H1 (cell line): ENCODE data around the gene PAQR8. TPM values are rescaled to one million over a fixed set of nuclear protein-coding genes. Genes with fewer than 3 reads are reported as not detected.

Source experiments
- CTCF ChIA-PET: fragments of 300-600 bp; sonication (Branson Sonifier 250); formaldehyde crosslinking; loops from one replicate; lab custom pipeline; 2021; ENCODE audit not compliant: partially characterized antibody; lab: Charles Lee
- POLR2A ChIA-PET: fragments of 300-600 bp; sonication (Branson Sonifier 250); formaldehyde crosslinking; loops from one replicate; lab custom pipeline; 2021; ENCODE audit warnings: inconsistent platforms; ENCODE audit not compliant: partially characterized antibody; lab: Charles Lee
- DNase-seq, 2 experiments: peaks; one replicate each; pipeline versions ENCODE4 v3.0.0 to v3.0.0-alpha.2; 2010 to 2022; ENCODE audit warnings: low spot score in 2 of 2, low read depth in 1 of 2, mixed read lengths in 1 of 2
- FAIRE-seq: peaks from 2 replicates; lab custom pipeline; 2011; peaks lifted over from hg19 to GRCh38; lab: Jason Lieb, UNC
- H2AFZ ChIP-seq: 2 replicates; pipeline ENCODE4 v1.8.1; 2012; ENCODE audit warnings: low read length, inconsistent platforms
- H2AK5ac ChIP-seq: 2 replicates; pipeline ENCODE4 v1.6.1; 2013; ENCODE audit warnings: low read depth, low read length
- H2BK120ac ChIP-seq: replicated peaks from 2 replicates; pipeline ENCODE3; 2013; ENCODE audit warnings: low read depth, low read length, inconsistent platforms
- H2BK12ac ChIP-seq: 2 replicates; pipeline ENCODE4 v1.6.1; 2013; ENCODE audit warnings: low read depth, low read length
- H2BK15ac ChIP-seq: 2 replicates; pipeline ENCODE4 v1.6.1; 2013; ENCODE audit warnings: low read length
- H2BK20ac ChIP-seq: 2 replicates; pipeline ENCODE4 v1.6.1; 2013; ENCODE audit warnings: low read length
- H2BK5ac ChIP-seq: 2 replicates; pipeline ENCODE4 v1.6.1; 2013; ENCODE audit warnings: low read depth, low read length
- H3K14ac ChIP-seq: 2 replicates; pipeline ENCODE4 v1.6.1; 2013; ENCODE audit warnings: inconsistent platforms; ENCODE audit not compliant: insufficient read length
- H3K18ac ChIP-seq: 2 replicates; pipeline ENCODE4 v1.6.1; 2013; ENCODE audit warnings: low read length; ENCODE audit errors: extremely low read depth
- H3K23ac ChIP-seq: 2 replicates; pipeline ENCODE4 v1.6.1; 2013; ENCODE audit warnings: inconsistent platforms; ENCODE audit not compliant: insufficient read length
- H3K23me2 ChIP-seq: 2 replicates; pipeline ENCODE4 v1.6.1; 2013; ENCODE audit warnings: low read depth, low read length
- H3K27ac ChIP-seq: 2 replicates; pipeline ENCODE4 v1.6.1; 2011; ENCODE audit warnings: low read depth, low read length, inconsistent platforms
- H3K27me3 ChIP-seq, 4 experiments: replicated peaks in 1 of 4; 1 replicate in 1 of 4; 2 replicates in 3 of 4; pipeline versions ENCODE4 v1.6.1 to v1.8.1; 2011 to 2013; ENCODE audit warnings: low read length in 3 of 4, mild to moderate bottlenecking in 3 of 4, inconsistent platforms in 2 of 4, mixed read lengths in 2 of 4, moderate library complexity in 1 of 4; ENCODE audit not compliant: control insufficient read depth in 3 of 4, insufficient read depth in 3 of 4; ENCODE audit errors: extremely low read depth in 1 of 4
- H3K36me3 ChIP-seq, 4 experiments: 2 replicates each; pipeline versions ENCODE4 v1.6.1 to v1.8.1; 2011 to 2013; ENCODE audit warnings: mild to moderate bottlenecking in 4 of 4, low read length in 3 of 4, moderate library complexity in 2 of 4, control low read depth in 1 of 4, inconsistent platforms in 1 of 4; ENCODE audit not compliant: insufficient read depth in 4 of 4, control insufficient read depth in 2 of 4
- H3K4ac ChIP-seq: replicated peaks from 2 replicates; pipeline ENCODE3; 2013; ENCODE audit warnings: low read length, low read depth, mixed read lengths, inconsistent platforms; ENCODE audit not compliant: insufficient read length
- H3K4me1 ChIP-seq, 4 experiments: replicated peaks in 1 of 4; 1 replicate in 1 of 4; 2 replicates in 3 of 4; pipeline versions ENCODE4 v1.6.1 to v1.8.1; 2011 to 2013; ENCODE audit warnings: low read length in 3 of 4, inconsistent platforms in 2 of 4, mixed read lengths in 1 of 4; ENCODE audit not compliant: insufficient read depth in 4 of 4, control insufficient read depth in 3 of 4
- H3K4me2 ChIP-seq, 2 experiments: 2 replicates each; pipeline versions ENCODE4 v1.6.1 to v1.8.1; 2011 to 2013; ENCODE audit warnings: low read depth in 2 of 2, low read length in 2 of 2, control low read depth in 1 of 2, inconsistent platforms in 1 of 2, mild to moderate bottlenecking in 1 of 2; ENCODE audit not compliant: insufficient read depth in 1 of 2
- H3K4me3 ChIP-seq, 4 experiments: fragments of 200-600, 300-600 bp in 1 of 4; sonication (generic), shearing (Covaris generic), sonication (Bioruptor Twin) in 1 of 4; 2 replicates each; pipeline versions ENCODE4 v1.5.1 to v1.8.1; 2011 to 2016; ENCODE audit warnings: low read length in 4 of 4, low read depth in 3 of 4, control low read depth in 2 of 4, inconsistent platforms in 2 of 4, mild to moderate bottlenecking in 2 of 4, mixed read lengths in 1 of 4, moderate library complexity in 1 of 4; ENCODE audit not compliant: insufficient read depth in 2 of 4; ENCODE audit errors: extremely low read depth in 1 of 4
- H3K56ac ChIP-seq: replicated peaks from 2 replicates; pipeline ENCODE3; 2013; ENCODE audit warnings: low read depth, mild to moderate bottlenecking, mixed read lengths, low read length, inconsistent platforms; ENCODE audit not compliant: insufficient read length
- H3K79me1 ChIP-seq: 2 replicates; pipeline ENCODE4 v1.6.1; 2013; ENCODE audit warnings: low read depth, low read length, control low read depth
- H3K79me2 ChIP-seq, 2 experiments: 2 replicates each; pipeline versions ENCODE4 v1.6.1 to v1.8.1; 2012 to 2013; ENCODE audit warnings: low read length in 2 of 2, mild to moderate bottlenecking in 2 of 2, inconsistent platforms in 1 of 2; ENCODE audit not compliant: insufficient read depth in 2 of 2, control insufficient read depth in 1 of 2
- H3K9ac ChIP-seq, 4 experiments: replicated peaks in 1 of 4; 1 replicate in 1 of 4; 2 replicates in 3 of 4; pipeline versions ENCODE4 v1.6.1 to v1.8.1; 2011 to 2013; ENCODE audit warnings: low read depth in 3 of 4, low read length in 3 of 4, control low read depth in 2 of 4, mild to moderate bottlenecking in 2 of 4, moderate library complexity in 2 of 4, inconsistent platforms in 1 of 4; ENCODE audit errors: extremely low read depth in 1 of 4
- H3K9me3 ChIP-seq, 2 experiments: 2 replicates each; pipeline versions ENCODE4 v1.6.1 to v1.8.1; 2012 to 2013; ENCODE audit warnings: mild to moderate bottlenecking in 2 of 2, moderate library complexity in 2 of 2, control low read depth in 1 of 2, inconsistent platforms in 1 of 2, low read depth in 1 of 2, low read length in 1 of 2, mixed read lengths in 1 of 2; ENCODE audit not compliant: insufficient read depth in 2 of 2
- H4K20me1 ChIP-seq, 2 experiments: replicated peaks in 1 of 2; 2 replicates each; pipeline versions ENCODE3 to v1.8.1; 2011 to 2013; ENCODE audit warnings: inconsistent platforms in 2 of 2, low read length in 2 of 2, mild to moderate bottlenecking in 1 of 2; ENCODE audit not compliant: insufficient read depth in 2 of 2, control insufficient read depth in 1 of 2
- H4K5ac ChIP-seq: 2 replicates; pipeline ENCODE4 v1.6.1; 2013; ENCODE audit warnings: low read length, low read depth, mixed read lengths, inconsistent platforms; ENCODE audit not compliant: insufficient read length
- H4K8ac ChIP-seq: 2 replicates; pipeline ENCODE4 v1.8.0; 2013; ENCODE audit warnings: mild to moderate bottlenecking, moderate library complexity, low read length, inconsistent platforms; ENCODE audit not compliant: insufficient read depth; ENCODE audit errors: extremely low read depth
- H4K91ac ChIP-seq: replicated peaks from 2 replicates; pipeline ENCODE3; 2013; ENCODE audit warnings: low read length, mixed read lengths, inconsistent platforms; ENCODE audit not compliant: insufficient read length
- BACH1 ChIP-seq: IDR thresholded peaks from 2 replicates; pipeline ENCODE4 v1.6.1; 2012; ENCODE audit warnings: low read length, improper control_type of control experiment
- BRCA1 ChIP-seq: IDR thresholded peaks from 2 replicates; pipeline ENCODE4 v1.6.1; 2012; ENCODE audit warnings: low read depth, low read length, improper control_type of control experiment
- CEBPB ChIP-seq: IDR thresholded peaks from 2 replicates; pipeline ENCODE4 v1.6.1; 2012; ENCODE audit warnings: low read depth, low read length
- CREB1 ChIP-seq: IDR thresholded peaks from 2 replicates; pipeline ENCODE4 v1.6.1; 2012; ENCODE audit warnings: inconsistent platforms
- KDM1A ChIP-seq: fragments of 200-600, 300-600 bp; sonication (generic); IDR thresholded peaks from 2 replicates; pipeline ENCODE4 v1.7.1; 2016; ENCODE audit warnings: mild to moderate bottlenecking, low read length, borderline replicate concordance
- KDM5A ChIP-seq: fragments of 200-600 bp; IDR thresholded peaks from 2 replicates; pipeline ENCODE4 v1.7.1; 2012; ENCODE audit warnings: mild to moderate bottlenecking, low read length, inconsistent platforms, mixed read lengths
- MAFK ChIP-seq: IDR thresholded peaks from 2 replicates; pipeline ENCODE4 v1.6.1; 2012; ENCODE audit warnings: low read depth, mild to moderate bottlenecking, improper control_type of control experiment, low read length
- SUZ12 ChIP-seq: fragments of 200-600 bp; sonication (generic); IDR thresholded peaks from 2 replicates; pipeline ENCODE4 v1.6.1; 2012; ENCODE audit warnings: mild to moderate bottlenecking, inconsistent platforms, low read length, moderate library complexity, mixed read lengths
- TAF1 ChIP-seq: IDR thresholded peaks from 2 replicates; pipeline ENCODE4 v1.6.1; 2011; ENCODE audit warnings: mild to moderate bottlenecking, low read depth, low read length
- TCF12 ChIP-seq: IDR thresholded peaks from 2 replicates; pipeline ENCODE4 v1.6.1; 2011; ENCODE audit warnings: low read depth, mild to moderate bottlenecking, low read length
- WGBS, 2 experiments: shearing (Covaris generic) in 1 of 2; methylation state at CpG; one replicate each; pipeline versions ENCODE4 v1.1.6 to v1.1.7; 2013 to 2015; ENCODE audit warnings: low lambda C conversion rate in 2 of 2, mixed read lengths in 2 of 2, inconsistent platforms in 1 of 2, low coverage in 1 of 2, missing lambda C conversion rate in 1 of 2; ENCODE audit not compliant: insufficient replicate concordance in 2 of 2, insufficient coverage in 1 of 2, insufficient read length in 1 of 2; ENCODE audit errors: extremely low coverage in 1 of 2, missing lambda C conversion rate in 1 of 2; 5-methylcytosine and 5-hydroxymethylcytosine counted together
- polyA plus RNA-seq, 7 experiments: library from polyadenylated mRNA; depleted of rRNA in 3 of 7; stranded (reverse) in 5 of 7; unstranded in 2 of 7; fragments of >200 nt in 5 of 7; fragments of 200-250 nt in 2 of 7; gene quantifications; 1 replicate in 5 of 7; 2 replicates in 1 of 7; 4 replicates in 1 of 7; pipeline versions ENCODE4 v1.2.1 to v1.2.3, GENCODE V29; 2011 to 2013; ENCODE audit warnings: missing spikeins in 2 of 7, mixed read lengths in 2 of 7
- total RNA-seq: library from RNA; stranded (reverse); fragmentation: NEBNext Ultra II Directional; extraction: Animal tissue kit (Norgen Biotek cat#: 25700); gene quantifications from 2 replicates; pipeline ENCODE4 v1.2.1, GENCODE V29; 2021
- TF ChIP-seq, protein P1 (sequence below): IDR thresholded peaks from 2 replicates; pipeline ENCODE4 v1.6.1; 2012; ENCODE audit warnings: inconsistent platforms
- TF ChIP-seq, protein P2 (sequence below): IDR thresholded peaks from 2 replicates; pipeline ENCODE4 v1.6.1; 2012; ENCODE audit warnings: inconsistent platforms
- TF ChIP-seq, protein P3 (sequence below): IDR thresholded peaks from 2 replicates; pipeline ENCODE4 v1.6.1; 2011; ENCODE audit warnings: low read length, improper control_type of control experiment

PAQR8 gene
- total and polyA plus RNA-seq, 2 of the 8 experiments (the other 6 are each of a cell fraction or from before 2014, with no cell fraction given), result 7.6 to 9.6 TPM

DNA sequence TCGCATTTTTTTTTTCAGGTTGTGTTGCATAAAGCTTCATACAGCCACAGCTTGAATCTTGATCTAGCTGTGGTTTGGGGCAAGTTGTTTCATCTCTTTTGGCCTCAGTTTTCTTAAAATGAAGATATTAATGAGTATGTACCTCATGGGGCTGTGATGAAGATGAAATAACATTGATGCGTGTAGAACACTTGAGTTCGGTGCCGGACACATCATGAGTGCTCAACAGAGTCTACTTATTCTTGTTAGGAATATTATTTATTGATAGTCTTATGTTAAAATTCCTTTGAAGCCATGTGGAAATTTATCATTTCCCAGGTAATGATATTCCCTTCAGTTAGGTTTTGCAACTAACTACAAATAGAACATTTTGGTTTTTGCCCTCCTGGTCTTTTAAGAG is 3.4 kb downstream of the PAQR8 start:
- Histone ChIP-seq H3K27me3 (peaks cover 0 to 11% (median 2%) of the 10 kb centered on the region in 4 experiments; a peak in 5 of 7 replicates), H3K23ac (no peak overlapping the region), H2AFZ (no peak overlapping the region), H4K20me1 (peaks cover 0 to 4% of the 10 kb centered on the region in 2 experiments), H3K79me2 (peaks cover 0 to 8% of the 10 kb centered on the region in 2 experiments; a peak in 1 of 4 replicates), H4K91ac (no peak overlapping the region), H3K27ac (no peak overlapping the region), H3K9me3 (no peaks in the 10 kb centered on the region), H3K23me2 (peaks cover 9% of the 10 kb centered on the region; the same call in 1 of the 2 replicates), H3K18ac (no peak overlapping the region), H2AK5ac (no peak overlapping the region), H3K4me3 (no peak overlapping the region), H2BK15ac (no peak overlapping the region), H2BK5ac (no peak overlapping the region), H3K4me2 (no peak overlapping the region), H3K4me1 (peaks cover 2 to 12% (median 10%) of the 10 kb centered on the region in 4 experiments), H3K14ac (no peak overlapping the region), H2BK20ac (no peak overlapping the region), H2BK12ac (no peak overlapping the region), H2BK120ac (no peak overlapping the region), H3K9ac (no peak overlapping the region), H4K8ac (no peak overlapping the region), H3K4ac (no peak overlapping the region), H4K5ac (no peak overlapping the region), H3K79me1 (no peaks in the 10 kb centered on the region; the same call in 1 of the 2 replicates), H3K56ac (no peak overlapping the region), H3K36me3 (no peaks in the 10 kb centered on the region)
- CTCF ChIA-PET, result interaction anchor here (1.1 to 2.2 kb wide), 2 partner anchors 35 to 58 kb away, joined by 3 to 7 read pairs; no protein-coding TSS in a partner anchor
- no peak for FAIRE-seq
- POLR2A ChIA-PET, result interaction anchor here (0.9 kb wide), 2 partner anchors 9 to 86 kb away, joined by 3 read pairs; no protein-coding TSS in a partner anchor
- no peak for DNase-seq
- WGBS, 2 experiments, result 87% methylated on average over 4 of the region's 4 CpGs; no CpG with 5 or more reads in 1 of the 2 experiments
- no peak for TF ChIP-seq CEBPB
- no peak for TF ChIP-seq SUZ12
- no peak for TF ChIP-seq TCF12
- TF ChIP-seq KDM1A, result no peak
- TF ChIP-seq TAF1, result no peak
- TF ChIP-seq CREB1, result no peak
- TF ChIP-seq, protein P1, sequence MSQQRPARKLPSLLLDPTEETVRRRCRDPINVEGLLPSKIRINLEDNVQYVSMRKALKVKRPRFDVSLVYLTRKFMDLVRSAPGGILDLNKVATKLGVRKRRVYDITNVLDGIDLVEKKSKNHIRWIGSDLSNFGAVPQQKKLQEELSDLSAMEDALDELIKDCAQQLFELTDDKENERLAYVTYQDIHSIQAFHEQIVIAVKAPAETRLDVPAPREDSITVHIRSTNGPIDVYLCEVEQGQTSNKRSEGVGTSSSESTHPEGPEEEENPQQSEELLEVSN, result no peak
- no peak for TF ChIP-seq MAFK
- no peak for TF ChIP-seq BACH1
- TF ChIP-seq, protein P2, sequence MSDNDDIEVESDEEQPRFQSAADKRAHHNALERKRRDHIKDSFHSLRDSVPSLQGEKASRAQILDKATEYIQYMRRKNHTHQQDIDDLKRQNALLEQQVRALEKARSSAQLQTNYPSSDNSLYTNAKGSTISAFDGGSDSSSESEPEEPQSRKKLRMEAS, result no peak
- no peak for TF ChIP-seq BRCA1
- no peak for TF ChIP-seq KDM5A
- TF ChIP-seq, protein P3, sequence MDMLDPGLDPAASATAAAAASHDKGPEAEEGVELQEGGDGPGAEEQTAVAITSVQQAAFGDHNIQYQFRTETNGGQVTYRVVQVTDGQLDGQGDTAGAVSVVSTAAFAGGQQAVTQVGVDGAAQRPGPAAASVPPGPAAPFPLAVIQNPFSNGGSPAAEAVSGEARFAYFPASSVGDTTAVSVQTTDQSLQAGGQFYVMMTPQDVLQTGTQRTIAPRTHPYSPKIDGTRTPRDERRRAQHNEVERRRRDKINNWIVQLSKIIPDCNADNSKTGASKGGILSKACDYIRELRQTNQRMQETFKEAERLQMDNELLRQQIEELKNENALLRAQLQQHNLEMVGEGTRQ, result no peak
